Common myeloid progenitor, CD34-positive (primary cell): Measurements from ENCODE around the gene PTPRG.

Experiments used
- CTCF ChIA-PET: fragments of 350-600 bp; sonication (Branson Sonifier 250); formaldehyde crosslinking; loops from one replicate; lab custom pipeline; 2021; ENCODE audit warnings: antibody characterized with exemption; lab: Charles Lee
- POLR2A ChIA-PET: fragments of 350-600 bp; sonication (Branson Sonifier 250); formaldehyde crosslinking; loops from one replicate; lab custom pipeline; 2021; ENCODE audit warnings: antibody characterized with exemption; lab: Charles Lee
- DNase-seq, 3 donors: peaks; one replicate each; pipeline versions ENCODE4 v3.0.0 to v3.0.0-alpha.2; 2013
- H3K27ac ChIP-seq, 2 experiments: 1 replicate in 1 of 2; 2 replicates in 1 of 2; pipeline ENCODE4 v1.7.0; 2013; ENCODE audit warnings: inconsistent platforms in 2 of 2, low read length in 2 of 2, mild to moderate bottlenecking in 2 of 2, low read depth in 1 of 2, moderate library complexity in 1 of 2; ENCODE audit not compliant: severe bottlenecking in 2 of 2, insufficient read depth in 1 of 2, poor library complexity in 1 of 2
- H3K27me3 ChIP-seq, 5 experiments: replicated peaks in 2 of 5; 1 replicate in 3 of 5; 2 replicates in 2 of 5; pipeline versions ENCODE4 v1.6.1 to v1.7.0; 2013; ENCODE audit warnings: low read length in 4 of 5, mild to moderate bottlenecking in 2 of 5, moderate library complexity in 2 of 5, inconsistent platforms in 1 of 5; ENCODE audit not compliant: insufficient read depth in 5 of 5, control insufficient read depth in 4 of 5
- H3K36me3 ChIP-seq, 4 experiments: 1 replicate in 2 of 4; 2 replicates in 2 of 4; pipeline versions ENCODE4 v1.6.1 to v1.7.0; 2013; ENCODE audit warnings: low read length in 3 of 4, control low read depth in 1 of 4, mild to moderate bottlenecking in 1 of 4; ENCODE audit not compliant: control insufficient read depth in 4 of 4, insufficient read depth in 4 of 4
- H3K4me1 ChIP-seq, 4 experiments: 1 replicate in 3 of 4; 2 replicates in 1 of 4; pipeline versions ENCODE4 v1.6.1 to v1.7.1; 2013; ENCODE audit warnings: low read length in 3 of 4, mild to moderate bottlenecking in 3 of 4, control low read depth in 1 of 4, inconsistent platforms in 1 of 4, moderate library complexity in 1 of 4; ENCODE audit not compliant: control insufficient read depth in 4 of 4, insufficient read depth in 4 of 4; ENCODE audit errors: control extremely low read depth in 1 of 4
- H3K4me3 ChIP-seq, 7 experiments: 1 replicate in 4 of 7; 2 replicates in 3 of 7; pipeline versions ENCODE4 v1.5.1 to v1.7.0; 2013; ENCODE audit warnings: mild to moderate bottlenecking in 7 of 7, low read length in 6 of 7, moderate library complexity in 6 of 7, inconsistent platforms in 2 of 7, low read depth in 2 of 7, control low read depth in 1 of 7; ENCODE audit not compliant: insufficient read depth in 4 of 7, control insufficient read depth in 1 of 7; ENCODE audit errors: extremely low read depth in 1 of 7
- H3K9me3 ChIP-seq, 5 experiments: 1 replicate in 4 of 5; 2 replicates in 1 of 5; pipeline versions ENCODE4 v1.6.1 to v1.7.1; 2013; ENCODE audit warnings: low read length in 4 of 5, mild to moderate bottlenecking in 2 of 5, inconsistent platforms in 1 of 5, low read depth in 1 of 5, moderate library complexity in 1 of 5; ENCODE audit not compliant: control insufficient read depth in 4 of 5, insufficient read depth in 2 of 5; ENCODE audit errors: control extremely low read depth in 1 of 5
- WGBS: methylation state at CpG from one replicate; pipeline ENCODE4 v1.1.5; 2013; ENCODE audit not compliant: insufficient coverage; 5-methylcytosine and 5-hydroxymethylcytosine counted together

PTPRG gene

GRCh38 chr3:61884794-61885193 is 323.4 kb downstream of the PTPRG start:
- CTCF ChIA-PET, result no interaction called here

GRCh38 chr3:61885414-61885813 is 324.0 kb downstream of the PTPRG start:
- POLR2A ChIA-PET, result no interaction called here
- Histone ChIP-seq H3K4me3 (no peak overlapping the region), H3K4me1 (no peaks in the 10 kb centered on the region), H3K9me3 (no peaks in the 10 kb centered on the region), H3K27ac (no peak overlapping the region), H3K27me3 (peaks cover 0 to 2% (median 0%) of the 10 kb centered on the region in 5 experiments), H3K36me3 (no peaks in the 10 kb centered on the region)
- no peak for DNase-seq
- CTCF ChIA-PET, result no interaction called here
- WGBS, result 91% methylated on average over 5 of the region's 6 CpGs

More at GRCh38 chr3:61884794-61885193, 323.4 kb downstream of the PTPRG start:
- H3K36me3 ChIP-seq, result no peaks in the 10 kb centered on the region
- peaks cover 0 to 2% (median 0%) of the 10 kb centered on the region in 5 experiments for H3K27me3 ChIP-seq
- 100% methylated on average over 2 of the region's 4 CpGs for WGBS
- H3K27ac ChIP-seq, result no peak overlapping the region
- DNase-seq, result no peak
- no peak overlapping the region for H3K4me3 ChIP-seq
- no peaks in the 10 kb centered on the region for H3K9me3 ChIP-seq
- POLR2A ChIA-PET, result no interaction called here
- no peaks in the 10 kb centered on the region for H3K4me1 ChIP-seq

- Histone ChIP-seq H3K36me3 (no peaks in the 10 kb centered on the region), H3K27ac (no peak overlapping the region), H3K4me1 (no peaks in the 10 kb centered on the region), H3K9me3 (no peaks in the 10 kb centered on the region), H3K4me3 (no peak overlapping the region), H3K27me3 (peaks cover 0 to 2% (median 0%) of the 10 kb centered on the region in 5 experiments)
- no peak for DNase-seq
- POLR2A ChIA-PET, result no interaction called here
- no CpG with 5 or more reads among the region's 1 CpG for WGBS
- CTCF ChIA-PET, result no interaction called here
Observed at GRCh38 chr3:61887206-61887605, 325.8 kb downstream of the PTPRG start.

GRCh38 chr3:61889259-61889658 is 327.9 kb downstream of the PTPRG start:
- H3K4me1 ChIP-seq, result no peaks in the 10 kb centered on the region
- no peak overlapping the region for H3K4me3 ChIP-seq
- CTCF ChIA-PET, result interaction anchor here (0.8 to 1.2 kb wide), 2 partner anchors 36 to 300 kb away, joined by 3 read pairs; no protein-coding TSS in a partner anchor
- no peaks in the 10 kb centered on the region for H3K9me3 ChIP-seq
- H3K27me3 ChIP-seq, result peaks cover 0 to 2% (median 0%) of the 10 kb centered on the region in 5 experiments
- POLR2A ChIA-PET, result no interaction called here
- no peaks in the 10 kb centered on the region for H3K36me3 ChIP-seq
- WGBS, result no CpG with 5 or more reads among the region's 6 CpGs
- DNase-seq, result no peak
- H3K27ac ChIP-seq, result no peak overlapping the region

GRCh38 chr3:61890167-61890566 is 328.8 kb downstream of the PTPRG start:
- no peak overlapping the region for H3K27ac ChIP-seq
- CTCF ChIA-PET, result no interaction called here
- H3K4me1 ChIP-seq, result peaks cover 0 to 6% (median 0%) of the 10 kb centered on the region in 4 experiments
- POLR2A ChIA-PET, result no interaction called here
- H3K36me3 ChIP-seq, result no peaks in the 10 kb centered on the region
- DNase-seq, result no peak
- H3K9me3 ChIP-seq, result no peaks in the 10 kb centered on the region
- H3K4me3 ChIP-seq, result no peak overlapping the region
- WGBS, result no CpG with 5 or more reads among the region's 3 CpGs
- peaks cover 0 to 2% (median 0%) of the 10 kb centered on the region in 5 experiments for H3K27me3 ChIP-seq

- WGBS, result no CpG with 5 or more reads among the region's 2 CpGs
- peaks cover 0 to 10% (median 0%) of the 10 kb centered on the region in 4 experiments for H3K4me1 ChIP-seq
- CTCF ChIA-PET, result no interaction called here
- H3K36me3 ChIP-seq, result no peaks in the 10 kb centered on the region
- H3K27me3 ChIP-seq, result peaks cover 0 to 2% (median 0%) of the 10 kb centered on the region in 5 experiments
- no peak for DNase-seq
- H3K9me3 ChIP-seq, result no peaks in the 10 kb centered on the region
- no peak overlapping the region for H3K4me3 ChIP-seq
- H3K27ac ChIP-seq, result no peak overlapping the region
- POLR2A ChIA-PET, result no interaction called here
Observed at GRCh38 chr3:61890586-61890985, 329.2 kb downstream of the PTPRG start.

GRCh38 chr3:61892891-61893290 is 331.5 kb downstream of the PTPRG start:
- ChIA-PET POLR2A (no interaction called here), CTCF (no interaction called here)
- Histone ChIP-seq H3K9me3 (no peaks in the 10 kb centered on the region), H3K4me1 (peaks cover 0 to 10% (median 0%) of the 10 kb centered on the region in 4 experiments), H3K27ac (no peak overlapping the region), H3K36me3 (no peaks in the 10 kb centered on the region), H3K4me3 (no peak overlapping the region), H3K27me3 (no peaks in the 10 kb centered on the region)
- DNase-seq, result no peak
- WGBS, result 100% methylated on average over 3 of the region's 4 CpGs
